RWPE2 (cell line): ENCODE results near the gene ERBB4.
"Not testable (repeated sequence)": the region's sequence is repeated elsewhere in the genome, so short reads cannot be mapped to it uniquely, and the experiment has no call there.

ENCODE experiments used
- ATAC-seq: fragments of 200-7000 bp; cut with Tn5 transposase; 3 replicates; pipeline ENCODE4 v1.9.1; 2021; ENCODE audit warnings: low read depth
- DNase-seq: peaks from one replicate; pipeline ENCODE4 v3.0.0-alpha.2; 2020; ENCODE audit warnings: low spot score
- H3K27ac ChIP-seq: fragments of 450-650 bp; 2 replicates; pipeline ENCODE4 v1.5.1; 2017; ENCODE audit warnings: mild to moderate bottlenecking; ENCODE audit not compliant: poor library complexity, severe bottlenecking
- H3K27me3 ChIP-seq: fragments of 250-450 bp; sonication (Bioruptor Pico); 2 replicates; pipeline ENCODE4 v1.5.1; 2021; ENCODE audit warnings: mild to moderate bottlenecking, moderate library complexity; ENCODE audit not compliant: insufficient read depth, poor library complexity, severe bottlenecking
- H3K36me3 ChIP-seq: fragments of 250-450 bp; sonication (Bioruptor Pico); 2 replicates; pipeline ENCODE4 v1.5.1; 2020; ENCODE audit warnings: low read depth, mild to moderate bottlenecking, moderate library complexity
- H3K4me1 ChIP-seq: fragments of 250-450 bp; sonication (Bioruptor Pico); 2 replicates; pipeline ENCODE4 v1.5.1; 2021; ENCODE audit warnings: mild to moderate bottlenecking, moderate library complexity; ENCODE audit not compliant: insufficient read depth, poor library complexity, severe bottlenecking
- H3K4me3 ChIP-seq: fragments of 250-450 bp; sonication (Bioruptor Pico); 2 replicates; pipeline ENCODE4 v1.5.1; 2021; ENCODE audit warnings: mild to moderate bottlenecking, moderate library complexity; ENCODE audit not compliant: severe bottlenecking
- H3K9me3 ChIP-seq: fragments of 250-450 bp; sonication (Bioruptor Pico); 2 replicates; pipeline ENCODE4 v1.5.1; 2021; ENCODE audit warnings: mild to moderate bottlenecking, moderate library complexity; ENCODE audit not compliant: severe bottlenecking
- CTCF ChIP-seq: fragments of 450-650 bp; IDR thresholded peaks from one replicate; pipeline ENCODE4 v1.5.1; 2017; ENCODE audit warnings: mild to moderate bottlenecking, moderate library complexity; ENCODE audit not compliant: poor library complexity, severe bottlenecking

Gene ERBB4

DNA sequence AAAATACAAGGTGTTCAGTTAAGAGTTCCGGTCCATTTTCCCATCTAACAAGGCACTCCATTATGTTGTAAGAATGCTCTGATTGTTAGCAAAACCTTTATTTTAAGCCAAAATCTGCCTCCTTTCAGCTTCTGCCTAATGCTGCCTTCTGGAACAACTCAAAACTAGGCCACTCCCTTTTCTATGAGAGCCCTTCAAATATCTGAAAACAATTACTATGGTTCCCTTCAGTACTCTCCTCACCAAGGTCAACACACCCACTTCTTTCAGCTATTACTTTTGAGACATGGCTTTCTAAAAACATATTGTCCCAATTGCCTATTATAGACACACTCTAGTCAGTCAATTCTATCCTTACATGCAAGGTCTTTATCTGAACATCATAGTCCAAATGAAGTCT lies 429.4 kb downstream of the ERBB4 start:
- Histone ChIP-seq H3K9me3 (no peaks in the 10 kb centered on the region), H3K4me3 (no peak overlapping the region), H3K36me3 (no peaks in the 10 kb centered on the region), H3K27ac (no peak overlapping the region), H3K27me3 (no peaks in the 10 kb centered on the region), H3K4me1 (no peaks in the 10 kb centered on the region)
- TF ChIP-seq CTCF: no peak
- ATAC-seq (no peak), DNase-seq (no peak)

- H3K36me3 ChIP-seq: no peaks in the 10 kb centered on the region
- no peaks in the 10 kb centered on the region for H3K9me3 ChIP-seq
- H3K4me3 ChIP-seq: no peak overlapping the region
- ATAC-seq: no peak
- DNase-seq: no peak
- no peaks in the 10 kb centered on the region for H3K4me1 ChIP-seq
- TF ChIP-seq CTCF: no peak
- no peak overlapping the region for H3K27ac ChIP-seq
- no peaks in the 10 kb centered on the region for H3K27me3 ChIP-seq
Measured at GRCh38 chr2:212107989-212108388, 430.6 kb downstream of the ERBB4 start.

DNA sequence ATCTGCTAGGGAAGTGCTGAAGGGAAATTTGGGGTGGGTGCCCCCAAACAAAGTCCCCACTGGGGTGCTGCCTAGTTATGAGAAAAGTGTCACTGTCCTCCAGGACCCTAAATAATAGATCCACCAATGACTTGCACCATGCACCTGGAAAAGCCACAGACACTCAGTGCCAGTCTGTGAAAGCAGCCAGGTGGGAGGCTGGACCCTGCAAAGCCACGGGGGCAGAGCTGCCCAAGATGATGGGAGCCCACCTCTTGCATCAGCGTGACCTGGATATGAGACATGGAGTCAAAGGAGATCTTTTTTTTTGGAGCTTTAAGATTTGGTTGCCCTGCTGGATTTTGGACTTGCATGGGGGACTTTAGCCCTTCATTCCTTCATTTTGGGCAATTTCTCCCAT lies 431.6 kb downstream of the ERBB4 start:
- Histone ChIP-seq H3K4me3 (no peak overlapping the region), H3K27ac (no peak overlapping the region), H3K4me1 (no peaks in the 10 kb centered on the region), H3K36me3 (no peaks in the 10 kb centered on the region), H3K9me3 (no peaks in the 10 kb centered on the region), H3K27me3 (no peaks in the 10 kb centered on the region)
- no peak for TF ChIP-seq CTCF
- ATAC-seq (no peak), DNase-seq (no peak)

DNA sequence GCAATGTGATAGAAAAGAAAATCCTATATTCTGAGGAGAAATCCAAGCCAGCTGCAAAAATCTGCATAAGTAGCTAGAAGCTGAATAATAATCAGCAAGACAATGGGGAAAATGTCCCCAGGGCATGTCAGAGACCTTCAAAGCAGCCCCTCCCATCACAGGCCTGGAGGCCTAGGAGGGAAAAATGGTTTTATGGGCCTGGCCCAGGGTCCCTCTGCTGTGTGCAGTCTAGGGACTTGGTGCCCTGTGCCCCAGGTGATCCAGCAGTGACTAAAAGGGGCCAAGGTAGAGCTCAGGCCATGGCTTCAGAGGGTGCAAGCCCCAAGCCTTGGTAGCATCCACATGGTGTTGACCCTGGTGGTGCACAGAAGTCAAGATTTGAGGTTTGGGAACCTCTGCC lies 432.1 kb downstream of the ERBB4 start:
- not testable (repeated sequence) for H3K9me3 ChIP-seq, H3K4me1 ChIP-seq, H3K27me3 ChIP-seq, H3K4me3 ChIP-seq, H3K27ac ChIP-seq, DNase-seq, H3K36me3 ChIP-seq, ATAC-seq

- no peak for DNase-seq
- no peak for ATAC-seq
- TF ChIP-seq CTCF: no peak
- Histone ChIP-seq H3K4me1 (no peaks in the 10 kb centered on the region), H3K27me3 (no peaks in the 10 kb centered on the region), H3K36me3 (no peaks in the 10 kb centered on the region), H3K27ac (no peak overlapping the region), H3K9me3 (no peaks in the 10 kb centered on the region), H3K4me3 (no peak overlapping the region)
Measured at GRCh38 chr2:212099658-212100057, 438.9 kb downstream of the ERBB4 start.
